Occipital lobe (tissue), 2 donors: Measurements from ENCODE around the gene PUM1. TPM values are rescaled to one million over a fixed set of nuclear protein-coding genes. Genes with fewer than 3 reads are reported as not detected.
A peak's percentile ranks its signal among the peaks of the same experiment; 100 is the strongest.
"Not testable (repeated sequence)": the region's sequence is repeated elsewhere in the genome, so short reads cannot be mapped to it uniquely, and the experiment has no call there.

Experiments
- DNase-seq: peaks from one replicate; lab custom pipeline; 2025; lab: John Stamatoyannopoulos, UW
- total RNA-seq: library from RNA; depleted of rRNA; stranded (reverse); fragments of >200 nt; gene quantifications from one replicate; pipeline ENCODE4 v1.2.3, GENCODE V29; 2014

Gene PUM1, protein sequence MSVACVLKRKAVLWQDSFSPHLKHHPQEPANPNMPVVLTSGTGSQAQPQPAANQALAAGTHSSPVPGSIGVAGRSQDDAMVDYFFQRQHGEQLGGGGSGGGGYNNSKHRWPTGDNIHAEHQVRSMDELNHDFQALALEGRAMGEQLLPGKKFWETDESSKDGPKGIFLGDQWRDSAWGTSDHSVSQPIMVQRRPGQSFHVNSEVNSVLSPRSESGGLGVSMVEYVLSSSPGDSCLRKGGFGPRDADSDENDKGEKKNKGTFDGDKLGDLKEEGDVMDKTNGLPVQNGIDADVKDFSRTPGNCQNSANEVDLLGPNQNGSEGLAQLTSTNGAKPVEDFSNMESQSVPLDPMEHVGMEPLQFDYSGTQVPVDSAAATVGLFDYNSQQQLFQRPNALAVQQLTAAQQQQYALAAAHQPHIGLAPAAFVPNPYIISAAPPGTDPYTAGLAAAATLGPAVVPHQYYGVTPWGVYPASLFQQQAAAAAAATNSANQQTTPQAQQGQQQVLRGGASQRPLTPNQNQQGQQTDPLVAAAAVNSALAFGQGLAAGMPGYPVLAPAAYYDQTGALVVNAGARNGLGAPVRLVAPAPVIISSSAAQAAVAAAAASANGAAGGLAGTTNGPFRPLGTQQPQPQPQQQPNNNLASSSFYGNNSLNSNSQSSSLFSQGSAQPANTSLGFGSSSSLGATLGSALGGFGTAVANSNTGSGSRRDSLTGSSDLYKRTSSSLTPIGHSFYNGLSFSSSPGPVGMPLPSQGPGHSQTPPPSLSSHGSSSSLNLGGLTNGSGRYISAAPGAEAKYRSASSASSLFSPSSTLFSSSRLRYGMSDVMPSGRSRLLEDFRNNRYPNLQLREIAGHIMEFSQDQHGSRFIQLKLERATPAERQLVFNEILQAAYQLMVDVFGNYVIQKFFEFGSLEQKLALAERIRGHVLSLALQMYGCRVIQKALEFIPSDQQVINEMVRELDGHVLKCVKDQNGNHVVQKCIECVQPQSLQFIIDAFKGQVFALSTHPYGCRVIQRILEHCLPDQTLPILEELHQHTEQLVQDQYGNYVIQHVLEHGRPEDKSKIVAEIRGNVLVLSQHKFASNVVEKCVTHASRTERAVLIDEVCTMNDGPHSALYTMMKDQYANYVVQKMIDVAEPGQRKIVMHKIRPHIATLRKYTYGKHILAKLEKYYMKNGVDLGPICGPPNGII
- total RNA-seq = 140 TPM

DNA sequence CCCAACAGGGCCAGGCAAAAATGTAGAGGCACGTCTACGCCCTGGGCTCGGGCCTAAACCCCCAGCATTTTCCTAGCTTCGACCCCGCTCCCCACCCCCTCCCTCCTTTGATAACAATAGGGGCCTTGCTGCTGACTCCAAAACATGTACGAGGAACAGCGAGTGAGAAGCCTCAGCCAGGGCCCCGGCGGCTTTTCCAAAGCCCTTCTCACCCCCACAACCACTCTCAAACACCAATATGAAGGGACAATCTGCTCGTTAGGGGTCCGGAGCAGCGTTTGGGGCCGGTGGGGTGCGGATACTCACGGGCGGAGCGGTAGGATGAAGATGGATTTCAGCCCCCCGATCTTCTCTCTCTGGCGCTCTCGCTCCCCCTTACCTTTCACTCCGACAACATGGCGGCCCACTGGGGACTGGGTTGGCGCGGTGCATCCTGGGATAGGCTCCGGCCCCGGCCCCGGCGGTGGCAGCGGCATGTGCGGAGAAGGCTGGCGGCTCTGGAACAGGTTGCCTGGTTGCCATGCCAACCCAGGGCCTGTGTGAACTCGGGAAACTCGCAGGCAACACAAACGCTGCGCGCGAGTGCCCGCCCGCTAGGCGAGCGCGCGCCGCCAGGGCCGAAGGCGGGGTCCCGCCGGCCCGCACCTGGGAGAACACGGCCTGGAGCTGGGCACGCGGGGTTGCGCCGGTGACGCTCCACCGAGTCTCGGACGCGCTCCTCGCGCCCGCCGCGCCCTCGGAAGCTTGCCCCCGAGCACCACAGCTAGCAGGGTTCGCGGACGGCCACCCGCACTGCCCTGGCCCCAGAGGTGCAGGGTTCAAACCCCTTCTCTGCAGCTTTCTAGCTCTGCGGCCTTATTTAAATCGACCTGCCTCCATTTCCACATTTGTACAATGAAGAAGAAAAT lies at the start of gene PUM1:
TSS of gene PUM1 (minus strand) at position 408 of the 908 bp plus-strand sequence. CDS start 6,151 bp downstream, outside the sequence.
- peak; percentile 96 for DNase-seq

DNA sequence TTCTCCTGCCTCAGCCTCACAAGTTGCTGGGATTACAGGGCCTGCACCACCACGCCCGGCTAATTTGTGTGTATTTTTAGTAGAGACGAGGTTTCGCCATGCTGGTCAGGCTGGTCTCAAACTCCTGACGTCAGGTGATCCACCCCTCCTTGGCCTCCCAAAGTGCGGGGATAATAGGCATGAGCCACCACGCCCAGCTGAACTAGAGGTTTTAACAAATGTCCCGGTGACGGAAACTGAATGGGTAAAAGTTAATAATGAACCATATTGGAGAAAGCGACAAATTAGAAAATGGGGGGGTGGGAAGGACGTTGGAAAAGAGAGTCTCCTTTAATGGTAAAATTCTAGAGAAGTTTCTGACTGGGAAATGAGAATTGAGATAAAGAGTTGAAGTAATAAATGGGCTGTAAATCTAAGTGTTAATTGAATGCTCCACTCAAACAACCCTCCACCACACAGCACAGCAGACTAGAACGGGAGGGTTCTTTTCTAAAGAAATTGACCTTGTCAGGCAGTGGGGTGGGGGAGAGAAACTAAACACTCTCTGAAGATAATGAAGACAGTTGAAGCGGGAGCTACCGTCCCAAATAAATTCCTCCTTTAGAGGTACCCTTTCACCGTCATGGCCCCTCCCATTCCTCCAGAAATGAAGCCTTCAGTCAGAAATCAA lies 46.9 kb upstream of the PUM1 start:
- no peak for DNase-seq

DNA sequence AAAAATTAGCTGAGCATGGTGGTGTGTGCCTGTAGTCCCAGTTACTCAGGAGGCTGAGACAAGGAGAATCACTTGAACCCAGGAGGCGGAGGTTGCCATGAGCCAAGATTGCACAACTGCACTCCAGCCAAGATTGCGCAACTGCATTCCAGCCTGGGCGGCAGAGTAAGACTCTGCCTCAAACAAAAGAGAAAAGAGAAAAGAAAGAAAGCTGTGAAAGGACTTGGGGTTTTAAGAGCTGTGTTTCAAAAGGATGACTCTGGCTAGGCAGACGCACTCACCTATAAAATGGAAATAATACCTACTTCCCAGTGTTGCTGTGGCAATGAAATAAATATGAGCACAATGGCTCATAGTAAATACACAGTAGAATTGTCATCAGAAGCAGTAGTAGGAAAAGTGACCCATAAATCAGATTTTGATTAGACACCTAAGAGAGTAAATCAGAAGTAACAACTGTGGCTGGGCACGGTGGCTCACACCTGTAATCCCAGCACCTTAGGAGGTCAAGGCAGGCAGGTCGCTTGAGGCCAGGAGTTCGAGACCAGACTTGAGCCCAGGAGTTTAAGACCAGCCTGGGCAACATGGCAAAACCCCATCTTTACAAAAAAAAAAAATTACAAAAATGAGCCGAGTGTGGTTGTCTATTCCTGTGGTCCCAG lies 45.9 kb upstream of the PUM1 start:
- DNase-seq = no peak

DNA sequence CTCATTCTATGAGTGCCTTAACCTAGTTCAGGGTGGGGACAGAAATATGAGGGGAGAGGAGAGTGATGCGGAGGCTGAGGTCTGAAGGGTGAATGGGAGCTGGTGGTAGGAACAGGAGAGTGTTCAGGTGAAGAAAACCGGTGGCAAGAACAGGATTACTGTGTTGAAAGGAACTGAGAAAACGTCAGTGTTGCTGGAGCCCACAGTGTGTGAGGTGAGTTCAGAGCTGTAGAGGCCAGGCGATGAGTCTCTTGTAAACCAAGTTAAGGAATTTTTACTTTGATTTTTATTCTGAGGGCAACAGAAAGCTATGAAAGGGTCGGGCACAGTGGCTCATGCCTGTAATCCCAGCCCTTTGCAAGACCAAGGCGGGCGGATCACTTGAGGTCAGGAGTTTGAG lies 45.3 kb upstream of the PUM1 start:
- no peak for DNase-seq

DNA sequence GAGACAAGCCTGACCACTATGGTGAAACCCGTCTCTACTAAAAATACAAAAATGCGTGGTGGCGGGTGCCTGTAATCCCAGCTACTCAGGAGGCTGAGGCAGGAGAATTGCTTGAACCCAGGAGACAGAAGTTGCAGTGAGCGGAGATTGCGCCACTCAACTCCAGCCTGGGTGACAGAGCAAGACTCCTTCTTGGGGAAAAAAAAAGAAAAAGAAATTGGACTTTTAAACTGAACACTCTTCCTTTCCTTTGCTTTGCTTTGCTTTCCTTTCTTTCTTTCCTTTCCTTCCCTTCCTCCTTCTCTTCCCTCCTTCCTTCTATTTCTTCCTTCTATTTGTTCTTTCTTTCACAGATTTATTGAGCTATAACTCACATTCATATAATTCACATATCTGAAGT lies 43.3 kb upstream of the PUM1 start:
- DNase-seq = no peak

DNA sequence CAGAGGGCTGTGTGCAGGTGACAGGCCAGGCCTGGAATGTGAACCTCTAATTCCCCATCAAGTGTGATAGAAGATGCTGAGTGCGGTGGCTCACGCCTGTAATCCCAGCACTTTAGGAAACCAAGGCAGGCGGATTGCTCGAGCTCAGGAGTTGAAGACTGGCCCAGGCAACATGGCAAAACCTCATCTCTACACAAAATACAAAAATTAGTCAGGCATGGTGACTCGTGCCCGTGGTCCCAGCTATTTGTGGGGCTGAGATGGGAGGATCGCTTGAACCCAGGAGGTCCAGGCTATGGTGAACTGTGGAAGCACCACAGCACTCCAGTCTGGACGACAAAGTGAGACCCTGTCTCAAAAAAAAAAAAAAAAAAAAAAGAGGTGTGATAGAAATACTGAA lies 40.1 kb upstream of the PUM1 start:
- no peak for DNase-seq

DNA sequence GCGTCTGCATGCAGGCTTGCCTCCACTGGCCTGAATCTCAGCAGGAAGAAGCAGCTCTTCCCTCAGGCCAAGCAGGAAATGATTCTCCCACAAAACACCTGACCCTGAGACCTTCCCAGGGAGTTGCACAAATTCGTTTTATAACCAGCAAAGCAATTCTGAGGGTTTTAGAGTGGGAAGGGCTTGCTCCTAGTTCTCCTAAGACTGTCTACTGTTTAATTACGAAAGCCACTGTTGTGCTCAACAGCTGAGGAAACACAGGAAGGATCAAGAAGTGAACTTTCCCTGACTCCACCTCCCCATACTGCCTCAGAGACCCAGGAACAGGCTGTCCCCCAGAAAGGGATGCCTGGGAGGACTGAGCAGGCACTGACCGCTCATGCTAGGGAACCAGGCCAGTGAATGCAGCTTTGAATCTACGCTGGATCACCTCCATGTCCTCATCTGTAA lies 37.0 kb upstream of the PUM1 start:
- DNase-seq = no peak

DNA sequence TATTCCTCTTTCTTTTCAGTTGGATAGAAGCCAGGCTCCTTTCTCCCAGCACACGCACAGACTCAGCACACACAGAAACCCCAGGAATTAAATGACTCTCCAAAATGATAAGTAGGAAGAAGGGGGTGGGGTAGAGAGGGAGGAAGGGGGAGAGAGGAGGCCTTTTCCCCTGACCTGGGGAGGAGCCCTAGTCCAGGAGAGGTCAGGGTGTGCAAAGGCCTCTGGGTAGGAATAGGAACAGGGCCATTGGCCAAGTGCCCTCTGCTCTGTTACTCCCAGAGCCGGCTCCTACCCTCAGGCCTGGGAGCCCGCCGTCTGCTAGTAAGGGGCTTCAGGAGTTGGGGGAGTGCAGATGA lies 35.6 kb upstream of the PUM1 start:
- DNase-seq = no peak

DNA sequence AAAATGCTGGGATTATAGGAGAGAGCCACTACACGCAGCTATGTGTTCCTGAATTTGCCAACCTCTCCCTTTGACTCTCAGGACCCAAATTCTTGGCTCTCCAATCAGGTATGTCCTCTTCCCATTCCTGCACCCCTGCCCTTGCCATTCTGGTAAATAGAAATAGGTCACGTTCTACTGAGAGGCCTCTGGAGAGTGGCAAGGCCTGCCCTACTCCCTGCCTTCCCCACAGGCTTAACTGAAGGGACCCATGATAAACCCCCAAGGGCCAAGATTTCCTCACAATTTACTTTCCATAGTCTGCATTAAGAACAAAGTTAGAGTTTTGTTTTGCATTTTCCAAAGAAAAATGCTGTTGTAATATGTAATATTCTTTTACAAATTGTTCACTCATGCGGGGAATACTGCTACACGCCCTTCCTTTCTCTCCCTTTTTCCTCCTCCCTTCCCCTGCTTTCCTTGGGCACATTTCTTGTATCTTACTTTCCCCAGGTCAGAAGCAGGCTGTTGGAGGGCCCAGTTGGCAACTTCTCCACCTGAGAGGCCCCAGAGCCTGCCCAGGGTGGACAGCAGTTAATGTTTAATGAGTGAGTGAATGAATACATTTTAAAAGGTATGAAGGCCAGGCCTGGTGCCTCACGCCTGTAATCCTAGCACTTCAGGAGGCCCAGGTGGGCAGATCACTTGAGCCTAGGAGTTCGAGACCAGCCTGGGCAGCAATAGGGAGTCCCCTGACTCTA lies 33.9 kb upstream of the PUM1 start:
- DNase-seq = no peak

DNA sequence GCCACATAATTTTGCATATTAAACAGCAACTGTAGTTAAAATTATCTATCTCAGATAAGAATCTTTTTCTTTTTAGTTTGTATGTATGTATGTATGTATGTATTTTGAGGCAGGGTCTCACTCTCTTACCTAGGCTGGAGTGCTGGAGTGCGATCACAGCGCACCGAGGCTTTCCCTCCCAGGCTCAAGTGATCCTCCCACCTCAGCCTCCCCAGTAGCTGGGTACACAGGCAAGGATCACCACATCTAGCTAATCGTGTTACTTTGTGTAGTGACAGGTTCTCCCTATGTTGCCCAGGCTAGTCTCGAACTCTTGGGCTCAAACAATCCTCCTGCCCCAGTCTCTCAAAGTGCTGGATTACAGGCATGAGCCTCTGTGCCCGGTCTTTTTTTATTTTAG lies 30.5 kb upstream of the PUM1 start:
- DNase-seq = no peak

DNA sequence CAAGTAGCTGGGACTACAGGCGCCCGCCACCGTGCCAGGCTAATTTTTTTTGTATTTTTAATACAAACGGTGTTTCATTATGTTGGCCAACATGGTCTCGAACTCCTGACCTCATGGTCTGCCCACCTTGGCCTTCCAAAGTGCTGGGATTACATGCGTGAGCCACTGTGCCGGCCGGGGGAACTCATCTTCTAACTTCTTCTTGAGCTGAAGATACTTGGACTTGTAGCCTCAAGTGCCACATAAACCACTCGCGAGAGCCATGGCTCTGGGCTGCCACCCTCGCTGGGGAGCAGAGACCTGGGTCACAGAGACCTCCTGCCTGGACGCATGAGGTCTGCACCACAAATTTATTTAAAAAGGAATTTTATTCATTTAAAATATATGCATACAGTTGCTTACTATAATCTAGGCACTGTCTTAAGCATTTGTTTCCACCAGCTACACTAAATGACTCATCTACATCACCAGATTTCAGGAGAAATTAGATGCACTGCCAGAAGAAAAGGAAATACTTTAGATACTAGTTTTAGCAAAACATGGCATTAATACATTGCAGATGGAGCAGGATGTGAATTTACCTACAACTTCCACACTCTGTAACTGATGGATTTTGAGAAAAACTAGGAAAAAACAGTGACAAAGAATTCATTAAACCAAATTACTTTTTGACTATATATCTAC lies 29.9 kb upstream of the PUM1 start:
- no peak for DNase-seq

DNA sequence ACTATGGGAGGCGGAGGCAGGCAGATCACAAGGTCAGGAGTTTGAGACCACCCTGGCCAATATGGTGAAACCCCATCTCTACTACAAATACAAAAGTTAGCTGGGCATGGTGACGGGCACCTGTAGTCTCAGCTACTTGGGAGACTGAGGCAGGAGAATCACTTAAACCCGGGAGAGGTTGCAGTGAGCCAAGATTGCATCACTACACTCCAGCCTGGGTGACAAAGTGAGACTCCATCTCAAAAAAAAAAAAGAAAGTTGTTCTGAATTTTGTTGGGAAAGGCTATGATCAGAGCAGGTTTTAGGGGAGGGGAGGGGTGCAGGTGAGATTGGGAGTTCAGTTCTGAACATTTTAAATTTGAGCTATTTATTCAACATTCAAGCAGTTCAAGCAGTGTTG lies 22.6 kb upstream of the PUM1 start:
- DNase-seq = not testable (repeated sequence)

DNA sequence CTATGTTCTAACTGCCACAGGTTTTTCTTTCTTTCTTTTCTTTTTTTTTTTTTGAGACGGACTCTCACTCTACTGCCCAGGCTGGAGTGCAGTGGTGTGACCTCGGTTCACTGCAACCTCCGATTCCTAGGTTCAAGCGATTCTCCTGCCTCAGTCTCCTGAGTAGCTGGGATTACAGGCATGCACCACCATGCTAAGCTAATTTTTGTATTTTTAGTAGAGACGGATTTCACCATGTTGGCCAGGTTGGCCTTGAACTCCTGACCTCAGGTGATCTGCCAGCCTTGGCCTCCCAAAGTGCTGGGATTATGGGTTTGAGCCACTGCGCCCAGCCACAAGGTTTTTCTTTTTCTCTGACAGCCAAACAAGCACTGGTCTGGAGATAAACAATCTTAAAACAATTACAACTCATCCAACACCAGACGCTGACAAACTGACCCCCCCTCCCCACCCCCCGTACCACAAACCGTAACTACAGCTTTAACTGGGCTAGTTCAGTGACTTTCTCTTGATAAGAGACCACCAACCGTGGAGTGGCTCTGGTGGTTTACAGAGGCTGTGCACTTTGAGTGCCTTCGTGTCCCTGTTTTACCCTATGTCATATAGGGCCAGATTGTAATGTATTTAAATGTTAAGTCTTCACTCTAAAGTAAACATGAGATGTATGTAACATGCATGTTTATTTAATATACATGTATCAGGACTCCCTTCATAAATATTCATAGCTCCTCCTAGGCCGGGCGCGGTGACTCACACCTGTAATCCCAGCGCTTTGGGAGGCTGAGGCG lies 19.5 kb upstream of the PUM1 start:
- no peak for DNase-seq

DNA sequence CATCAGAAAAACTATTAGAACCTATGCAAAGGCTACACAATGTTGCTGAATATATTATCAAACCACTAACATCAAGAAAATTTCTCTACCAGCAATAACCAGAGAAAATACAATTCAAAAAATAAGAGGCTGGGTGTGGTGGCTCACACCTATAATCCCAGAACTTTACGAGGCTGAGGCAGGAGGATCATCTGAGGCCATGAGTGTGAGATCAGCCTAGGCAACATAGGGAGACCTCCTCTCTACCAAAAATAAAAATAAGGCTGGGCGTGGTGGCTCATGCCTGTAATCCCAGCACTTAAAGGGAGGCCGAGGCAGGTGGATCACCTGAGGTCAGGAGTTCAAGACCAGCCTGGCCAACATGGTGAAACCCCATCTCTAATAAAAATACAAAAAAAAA lies 16.9 kb upstream of the PUM1 start:
- no peak for DNase-seq

DNA sequence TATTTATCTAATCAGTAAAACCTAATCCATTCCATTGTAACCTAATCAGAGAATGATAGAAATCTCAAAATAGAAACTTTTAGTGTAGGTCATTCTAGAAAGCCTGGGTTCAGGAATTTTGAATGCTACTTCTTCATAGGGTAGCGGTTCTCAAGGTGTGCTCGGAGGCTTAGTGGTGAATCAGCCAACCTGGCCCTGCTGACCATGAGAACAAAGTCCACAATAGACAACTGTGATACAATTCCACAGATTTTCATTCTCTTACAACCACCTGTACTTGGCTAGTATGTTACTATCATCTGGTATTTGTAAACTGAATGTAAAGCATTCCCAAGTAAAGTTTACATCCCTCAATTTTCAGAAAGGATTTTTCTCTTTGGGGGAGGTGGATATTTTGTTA lies 7.5 kb upstream of the PUM1 start:
- DNase-seq = no peak

DNA sequence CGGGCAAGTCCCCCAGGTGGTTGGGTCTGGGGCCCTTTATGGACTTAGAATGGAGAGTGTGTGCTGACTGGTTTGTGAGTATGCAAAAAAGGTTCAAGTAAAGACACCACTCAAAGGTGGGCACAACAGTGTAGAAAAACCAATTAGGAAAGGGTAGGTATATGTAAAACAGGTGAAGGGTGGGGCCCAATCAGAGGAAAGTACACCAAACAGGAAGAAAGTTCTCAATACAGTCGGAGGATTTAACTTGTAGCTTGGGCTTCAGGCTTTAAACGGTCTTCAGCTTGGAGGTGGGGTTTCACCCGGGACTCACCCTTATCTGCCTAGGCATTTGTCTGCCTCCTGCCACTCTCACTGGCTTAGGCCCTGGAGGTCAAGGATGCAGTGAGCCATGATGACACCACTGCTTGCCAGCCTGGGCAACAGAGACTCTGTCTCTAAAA lies 6.8 kb upstream of the PUM1 start:
- no peak for DNase-seq

DNA sequence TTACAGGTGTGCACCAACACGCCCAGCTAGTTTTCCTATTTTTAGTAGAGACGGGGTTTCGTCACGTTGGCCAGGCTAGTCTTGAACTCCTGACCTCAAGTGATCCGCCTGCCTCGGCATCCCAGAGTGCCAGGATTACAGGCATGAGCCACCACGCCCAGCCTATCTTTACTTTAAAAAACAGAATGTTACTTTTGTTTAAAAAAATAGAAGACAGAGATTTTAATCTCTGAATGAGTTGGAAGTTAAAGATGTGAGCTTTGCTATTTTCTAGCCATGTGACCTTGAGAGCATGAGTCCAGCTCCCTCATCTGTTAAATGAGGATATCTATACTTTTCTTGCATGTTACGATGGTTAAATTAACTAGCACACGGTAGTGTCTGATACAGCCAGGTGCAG lies 3.9 kb upstream of the PUM1 start:
- no peak for DNase-seq
